LoVo (cell line): Measurements from ENCODE around the gene IWS1.

Experiments used
- DNase-seq: peaks from one replicate; pipeline ENCODE4 v3.0.0-alpha.2; 2016; ENCODE audit warnings: low spot score

IWS1 gene

GRCh38 chr2:127490283-127490682, 36.0 kb downstream of the IWS1 start:
- DNase-seq = no peak

GRCh38 chr2:127486247-127487058, 39.8 kb downstream of the IWS1 start:
- no peak for DNase-seq

- no peak for DNase-seq
Observed at GRCh38 chr2:127485694-127486071, 40.6 kb downstream of the IWS1 start.

GRCh38 chr2:127485051-127485693, 41.1 kb downstream of the IWS1 start:
- DNase-seq = no peak

- DNase-seq = no peak
Observed at GRCh38 chr2:127482031-127482430, 44.3 kb downstream of the IWS1 start.

GRCh38 chr2:127479866-127480743, 46.2 kb downstream of the IWS1 start:
- DNase-seq = no peak

GRCh38 chr2:127479219-127479825, 47.0 kb downstream of the IWS1 start:
- DNase-seq = peak; percentile 59

- no peak for DNase-seq
Observed at GRCh38 chr2:127475788-127476187, 50.5 kb downstream of the IWS1 start.

GRCh38 chr2:127472268-127472667, 54.0 kb downstream of the IWS1 start:
- no peak for DNase-seq

- DNase-seq = no peak
Observed at GRCh38 chr2:127471286-127471988, 54.9 kb downstream of the IWS1 start.

GRCh38 chr2:127469974-127470373, 56.3 kb downstream of the IWS1 start:
- no peak for DNase-seq

- no peak for DNase-seq
Observed at GRCh38 chr2:127469051-127469450, 57.2 kb downstream of the IWS1 start.

- no peak for DNase-seq
Observed at GRCh38 chr2:127465258-127465657, 61.0 kb downstream of the IWS1 start.

GRCh38 chr2:127464470-127465257, 61.6 kb downstream of the IWS1 start:
- no peak for DNase-seq

GRCh38 chr2:127463155-127463991, 62.9 kb downstream of the IWS1 start:
- no peak for DNase-seq

GRCh38 chr2:127462461-127462860, 63.8 kb downstream of the IWS1 start:
- no peak for DNase-seq

GRCh38 chr2:127456960-127457359, 69.3 kb downstream of the IWS1 start:
- DNase-seq = no peak

GRCh38 chr2:127455566-127456493, 70.5 kb downstream of the IWS1 start:
- DNase-seq = peak; percentile 32
